ENCODE data around the gene PRAMEF17. TPM values are rescaled to one million over a fixed set of nuclear protein-coding genes. Genes with fewer than 3 reads are reported as not detected.
"Not testable (repeated sequence)": the region's sequence is repeated elsewhere in the genome, so short reads cannot be mapped to it uniquely, and the experiment has no call there.

The PRAMEF17 gene
- total RNA-seq, 2 experiments from 2014 or later, result not detected

- H3K27me3 Mint-ChIP-seq; POLR2A ChIA-PET; CTCF ChIA-PET; DNase-seq; H3K9me3 Mint-ChIP-seq; intact Hi-C loops (cut with micrococcal nuclease); H3K27ac Mint-ChIP-seq; H3K4me1 Mint-ChIP-seq (ENCODE audit: low read depth); H3K36me3 Mint-ChIP-seq; H3K4me3 Mint-ChIP-seq: not testable (repeated sequence)
Measured at GRCh38 chr1:13395311-13395710, 5.9 kb downstream of the PRAMEF17 start.

DNA sequence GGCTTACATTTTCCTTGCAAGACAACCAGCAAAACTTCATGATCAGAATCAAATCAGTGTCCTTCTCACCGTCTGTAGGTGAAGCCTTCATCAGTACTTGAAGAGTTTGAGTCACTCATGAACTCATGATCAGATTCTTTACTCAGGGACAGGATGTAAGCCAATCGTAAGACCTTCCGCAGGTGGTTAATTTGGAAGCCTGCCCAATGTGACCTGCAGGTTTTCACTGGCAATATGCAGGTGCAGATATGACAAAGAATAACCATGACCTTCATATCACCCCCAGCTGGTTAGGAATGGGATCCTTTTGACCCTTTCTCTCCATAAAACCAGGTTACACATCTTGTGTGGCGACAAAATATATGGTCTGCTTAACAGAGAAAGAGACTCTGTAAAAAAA lies 18.4 kb downstream of the PRAMEF17 start:
- no peaks in the 10 kb centered on the region for H3K4me1 Mint-ChIP-seq (ENCODE audit: low read depth)
- intact Hi-C loops (cut with micrococcal nuclease), result no loop called here
- H3K9me3 Mint-ChIP-seq, result peaks cover 6% of the 10 kb centered on the region
- no peak for DNase-seq
- no peak overlapping the region for H3K27ac Mint-ChIP-seq
- no peak overlapping the region for H3K4me3 Mint-ChIP-seq
- H3K36me3 Mint-ChIP-seq, result no peaks in the 10 kb centered on the region
- peaks cover 3% of the 10 kb centered on the region for H3K27me3 Mint-ChIP-seq
- ChIA-PET CTCF (no interaction called here), POLR2A (no interaction called here)

- intact Hi-C loops (cut with micrococcal nuclease); CTCF ChIA-PET; H3K4me3 Mint-ChIP-seq; H3K27ac Mint-ChIP-seq; H3K4me1 Mint-ChIP-seq (ENCODE audit: low read depth); H3K27me3 Mint-ChIP-seq; POLR2A ChIA-PET; DNase-seq; H3K36me3 Mint-ChIP-seq; H3K9me3 Mint-ChIP-seq: not testable (repeated sequence)
Measured at GRCh38 chr1:13410150-13410549, 20.7 kb downstream of the PRAMEF17 start, which contains the start of gene PRAMEF20. PRAMEF20 (plus strand) TSS chr1:13410450; CDS start chr1:13416355, 5,905 bp downstream.

DNA sequence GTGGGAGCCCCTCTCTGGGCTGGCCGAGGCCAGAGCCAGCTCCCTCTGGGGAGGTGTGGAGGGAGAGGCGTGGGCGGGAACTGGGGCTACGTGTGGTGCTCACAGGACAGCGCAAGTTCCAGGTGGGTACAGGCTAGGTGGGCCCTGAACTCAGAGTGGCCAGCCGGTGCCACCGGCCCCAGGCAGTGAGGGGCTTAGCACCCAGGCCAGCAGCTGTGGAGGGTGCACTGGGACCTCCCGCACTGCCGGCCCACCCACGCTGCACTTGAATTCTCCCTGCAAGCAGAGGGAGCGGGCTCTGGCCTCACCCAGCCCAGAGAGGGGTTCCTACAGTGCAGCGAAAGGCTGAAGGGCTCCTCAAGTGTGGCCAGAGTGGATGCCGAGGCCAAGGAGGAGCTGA lies 41.1 kb downstream of the PRAMEF17 start:
- H3K9me3 Mint-ChIP-seq, result no peaks in the 10 kb centered on the region
- no peaks in the 10 kb centered on the region for H3K36me3 Mint-ChIP-seq
- intact Hi-C loops (cut with micrococcal nuclease), result no loop called here
- DNase-seq, result no peak
- no peak overlapping the region for H3K4me3 Mint-ChIP-seq
- H3K27me3 Mint-ChIP-seq, result peaks cover 1% of the 10 kb centered on the region
- CTCF ChIA-PET, result no interaction called here
- POLR2A ChIA-PET, result no interaction called here
- no peaks in the 10 kb centered on the region for H3K4me1 Mint-ChIP-seq (ENCODE audit: low read depth)
- H3K27ac Mint-ChIP-seq, result no peak overlapping the region

- ChIA-PET CTCF (no interaction called here), POLR2A (no interaction called here)
- Mint-ChIP-seq H3K4me1 (ENCODE audit: low read depth) (no peaks in the 10 kb centered on the region), H3K36me3 (no peaks in the 10 kb centered on the region), H3K9me3 (no peaks in the 10 kb centered on the region), H3K4me3 (no peak overlapping the region), H3K27me3 (peaks cover 1% of the 10 kb centered on the region), H3K27ac (no peak overlapping the region)
- no peak for DNase-seq
- intact Hi-C loops (cut with micrococcal nuclease), result no loop called here
Measured at GRCh38 chr1:13432251-13432650, 42.8 kb downstream of the PRAMEF17 start.

- intact Hi-C loops (cut with micrococcal nuclease); H3K9me3 Mint-ChIP-seq; H3K4me3 Mint-ChIP-seq; DNase-seq; H3K4me1 Mint-ChIP-seq (ENCODE audit: low read depth); H3K36me3 Mint-ChIP-seq; H3K27me3 Mint-ChIP-seq; POLR2A ChIA-PET; CTCF ChIA-PET; H3K27ac Mint-ChIP-seq: not testable (repeated sequence)
Measured at GRCh38 chr1:13433694-13434358, 44.4 kb downstream of the PRAMEF17 start.

DNA sequence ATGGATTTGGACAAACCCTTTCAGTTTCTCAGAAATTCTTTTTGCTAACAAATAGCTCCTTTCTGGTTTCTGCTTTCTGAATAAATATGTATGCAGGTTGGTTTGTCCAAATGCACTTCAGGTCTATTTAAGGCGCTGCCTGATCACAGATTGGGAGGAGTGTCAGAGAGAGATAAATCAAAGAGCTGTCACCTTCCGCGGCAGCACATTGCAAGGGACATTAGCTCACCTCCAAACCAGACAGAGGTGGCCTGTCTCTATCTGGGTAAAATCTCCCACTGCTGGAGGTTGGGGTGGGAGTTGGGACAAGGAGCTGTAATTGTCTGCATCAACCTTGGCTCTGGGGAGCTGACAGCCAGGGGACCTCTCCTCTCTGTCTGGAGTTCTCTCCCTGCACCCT lies 46.0 kb downstream of the PRAMEF17 start:
- Mint-ChIP-seq H3K4me1 (ENCODE audit: low read depth) (no peaks in the 10 kb centered on the region), H3K27ac (no peak overlapping the region), H3K4me3 (no peak overlapping the region), H3K36me3 (no peaks in the 10 kb centered on the region), H3K9me3 (no peaks in the 10 kb centered on the region), H3K27me3 (no peaks in the 10 kb centered on the region)
- POLR2A ChIA-PET, result no interaction called here
- CTCF ChIA-PET, result no interaction called here
- intact Hi-C loops (cut with micrococcal nuclease), result no loop called here
- DNase-seq, result no peak

DNA sequence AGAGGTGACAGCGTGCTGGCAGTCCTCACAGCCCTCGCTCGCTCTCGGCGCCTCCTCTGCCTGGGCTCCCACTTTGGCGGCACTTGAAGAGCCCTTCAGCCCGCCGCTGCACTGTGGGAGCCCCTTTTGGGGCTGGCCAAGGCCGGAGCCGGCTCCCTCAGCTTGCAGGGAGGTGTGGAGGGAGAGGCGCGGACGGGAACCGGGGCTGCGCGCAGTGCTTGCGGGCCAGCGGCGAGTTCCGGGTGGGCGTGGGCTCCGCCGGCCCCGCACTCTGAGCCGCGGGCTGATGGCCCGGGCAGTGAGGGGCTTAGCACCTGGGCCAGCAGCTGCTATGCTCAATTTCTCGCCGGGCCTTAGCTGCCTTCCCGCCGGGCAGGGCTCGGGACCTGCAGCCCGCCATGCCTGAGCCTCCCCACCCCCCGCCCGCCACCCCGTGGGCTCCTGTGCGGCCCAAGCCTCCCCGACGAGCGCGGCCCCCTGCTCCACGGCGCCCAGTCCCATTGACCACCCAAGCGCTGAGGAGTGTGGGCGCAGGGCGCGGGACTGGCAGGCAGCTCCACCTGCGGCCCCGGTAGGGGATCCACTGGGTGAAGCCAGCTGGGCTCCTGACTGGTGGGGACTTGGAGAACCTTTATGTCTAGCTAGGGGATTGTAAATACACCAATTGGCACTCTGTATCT lies 49.8 kb downstream of the PRAMEF17 start:
- H3K27ac Mint-ChIP-seq; CTCF ChIA-PET; intact Hi-C loops (cut with micrococcal nuclease); H3K27me3 Mint-ChIP-seq; H3K9me3 Mint-ChIP-seq; POLR2A ChIA-PET; H3K4me3 Mint-ChIP-seq; H3K36me3 Mint-ChIP-seq; H3K4me1 Mint-ChIP-seq (ENCODE audit: low read depth); DNase-seq: not testable (repeated sequence)

Other genes with a start within 250 kb of the PRAMEF17 start
- gene PRAMEF26, start 233.6 kb upstream of the PRAMEF17 start, total RNA-seq, result not detected
- gene HNRNPCL4, start 224.0 kb upstream of the PRAMEF17 start, total RNA-seq, result not detected
- gene PRAMEF9, start 217.8 kb upstream of the PRAMEF17 start, total RNA-seq, result not detected
- not detected for gene PRAMEF13, start 188.2 kb upstream of the PRAMEF17 start, total RNA-seq
- gene PRAMEF18, start 163.5 kb upstream of the PRAMEF17 start, total RNA-seq, result not detected
- gene PRAMEF5, start 135.4 kb upstream of the PRAMEF17 start, total RNA-seq, result not detected
- gene PRAMEF8, start 104.5 kb upstream of the PRAMEF17 start, total RNA-seq, result not detected
- not detected for gene PRAMEF33, start 86.1 kb upstream of the PRAMEF17 start, total RNA-seq
- gene PRAMEF15, start 74.1 kb upstream of the PRAMEF17 start, total RNA-seq, result not detected
- gene PRAMEF14, start 42.5 kb upstream of the PRAMEF17 start, total RNA-seq, result not detected
- not detected for gene PRAMEF19, start 17.7 kb upstream of the PRAMEF17 start, total RNA-seq
- gene PRAMEF20, start 20.8 kb downstream of the PRAMEF17 start, total RNA-seq, result not detected
- not detected for gene LRRC38, start 124.4 kb downstream of the PRAMEF17 start, total RNA-seq
- not detected for gene PDPN, start 194.2 kb downstream of the PRAMEF17 start, total RNA-seq